NOMO-1 treated with dmso at 0.1 percent for 144 hours (cell line): ENCODE results near the gene YDJC.
"Not testable (repeated sequence)": the region's sequence is repeated elsewhere in the genome, so short reads cannot be mapped to it uniquely, and the experiment has no call there.

Experiments
- DNase-seq: peaks from one replicate; lab custom pipeline; 2025; ENCODE audit not compliant: unreplicated experiment; lab: John Stamatoyannopoulos, UW

The YDJC gene

DNA sequence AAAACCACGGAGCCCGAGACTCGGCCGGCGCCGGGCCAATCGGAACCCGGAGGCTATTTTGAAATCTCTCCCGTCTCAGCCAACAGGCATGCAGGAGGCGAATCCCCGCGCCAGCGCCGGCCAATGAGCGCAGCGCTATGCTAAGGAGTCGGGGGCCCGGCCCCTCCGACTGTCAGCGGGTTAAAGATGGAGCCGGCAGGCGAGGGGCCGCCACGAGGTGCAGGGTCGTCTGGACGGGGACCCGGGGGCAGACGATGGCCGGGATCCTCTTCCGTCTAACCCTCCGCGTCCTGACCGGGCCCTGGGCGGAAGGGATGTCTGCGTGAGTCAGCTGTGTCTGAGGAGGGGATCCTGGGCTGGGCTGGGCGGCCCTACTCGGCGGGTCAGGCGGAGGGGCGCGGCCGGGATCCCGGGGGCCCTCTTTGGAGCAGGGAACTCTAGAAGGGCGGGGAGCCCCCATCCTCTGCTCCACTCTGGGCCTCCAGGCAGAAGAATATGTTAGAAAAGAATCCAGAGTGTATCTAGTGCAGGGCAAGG, 22.3 kb upstream of the YDJC start:
- peak; percentile 84 for DNase-seq

DNA sequence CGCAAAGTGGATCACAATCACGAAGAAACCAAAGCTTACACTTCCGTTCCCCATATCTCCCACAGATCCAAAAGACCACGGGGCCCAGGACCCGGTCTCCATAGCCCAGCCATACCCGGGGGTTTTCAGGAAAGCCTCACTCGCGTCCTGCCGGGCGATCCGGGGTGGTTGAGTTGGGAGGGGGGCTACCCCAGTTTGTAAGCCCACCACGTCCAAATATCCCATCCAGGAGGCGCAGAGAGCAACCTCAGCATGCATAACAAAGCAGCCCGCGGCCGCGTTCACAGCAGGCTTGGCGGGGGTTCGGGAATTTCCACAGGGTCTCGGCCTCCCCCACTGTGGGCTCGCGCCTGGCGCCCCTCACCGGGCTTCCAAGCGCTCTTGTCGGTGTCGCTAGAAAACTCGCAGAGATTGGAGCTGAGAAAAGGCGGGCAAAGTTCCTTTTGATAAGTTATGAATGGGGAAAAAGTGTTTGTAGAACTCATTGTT, 21.7 kb upstream of the YDJC start:
- no peak for DNase-seq

DNA sequence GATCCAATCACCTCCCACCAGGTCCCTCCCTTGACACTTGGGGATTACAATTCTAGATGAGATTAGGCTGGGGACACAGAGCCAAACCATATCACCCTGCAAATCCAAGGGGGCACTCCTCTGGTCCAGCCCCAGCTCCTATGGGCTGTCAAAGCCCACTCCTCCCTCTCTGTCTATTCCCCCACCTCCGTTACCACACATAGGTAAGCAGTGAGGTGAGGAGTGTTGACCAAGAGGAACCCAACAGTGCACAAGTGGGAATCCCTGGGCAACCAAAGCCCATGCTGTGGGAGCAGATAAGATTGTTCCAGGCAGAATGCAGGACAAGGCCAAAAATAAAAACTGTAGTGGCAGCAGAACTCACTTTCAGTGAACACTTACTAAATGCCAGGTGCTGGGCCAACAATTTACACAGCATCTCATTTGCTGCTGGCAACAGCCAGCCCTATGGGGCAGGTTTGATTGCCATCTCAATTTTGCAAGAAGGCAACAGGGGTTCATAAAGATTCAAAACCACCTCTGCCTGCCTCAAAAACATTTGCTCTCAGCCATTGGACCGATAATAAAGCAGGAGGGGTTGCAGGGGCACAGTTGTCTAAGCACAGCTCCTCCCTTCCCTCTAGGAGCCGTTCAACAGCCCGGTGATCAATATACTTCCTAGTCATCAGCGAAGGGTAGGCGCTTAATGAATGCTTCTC, 21.1 kb upstream of the YDJC start:
- no peak for DNase-seq

DNA sequence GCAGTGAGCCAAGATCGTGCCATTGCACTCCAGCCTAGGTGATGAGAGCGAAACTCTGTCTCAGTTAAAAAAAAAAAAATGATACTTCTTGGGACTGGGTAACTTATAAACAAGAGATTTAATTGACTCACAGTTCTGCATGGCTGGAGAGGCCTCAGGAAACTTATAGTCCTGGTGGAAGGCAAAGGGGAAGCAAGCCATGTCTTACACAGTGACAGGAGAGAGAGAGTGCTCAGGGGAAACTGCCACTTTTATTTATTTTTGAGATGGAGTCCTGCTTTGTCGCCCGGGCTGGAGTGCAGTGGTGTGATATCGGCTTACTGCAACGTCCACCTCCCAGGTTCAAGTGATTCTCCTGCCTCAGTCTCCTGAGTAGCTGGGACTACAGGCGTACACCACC, 20.5 kb upstream of the YDJC start:
- no peak for DNase-seq

DNA sequence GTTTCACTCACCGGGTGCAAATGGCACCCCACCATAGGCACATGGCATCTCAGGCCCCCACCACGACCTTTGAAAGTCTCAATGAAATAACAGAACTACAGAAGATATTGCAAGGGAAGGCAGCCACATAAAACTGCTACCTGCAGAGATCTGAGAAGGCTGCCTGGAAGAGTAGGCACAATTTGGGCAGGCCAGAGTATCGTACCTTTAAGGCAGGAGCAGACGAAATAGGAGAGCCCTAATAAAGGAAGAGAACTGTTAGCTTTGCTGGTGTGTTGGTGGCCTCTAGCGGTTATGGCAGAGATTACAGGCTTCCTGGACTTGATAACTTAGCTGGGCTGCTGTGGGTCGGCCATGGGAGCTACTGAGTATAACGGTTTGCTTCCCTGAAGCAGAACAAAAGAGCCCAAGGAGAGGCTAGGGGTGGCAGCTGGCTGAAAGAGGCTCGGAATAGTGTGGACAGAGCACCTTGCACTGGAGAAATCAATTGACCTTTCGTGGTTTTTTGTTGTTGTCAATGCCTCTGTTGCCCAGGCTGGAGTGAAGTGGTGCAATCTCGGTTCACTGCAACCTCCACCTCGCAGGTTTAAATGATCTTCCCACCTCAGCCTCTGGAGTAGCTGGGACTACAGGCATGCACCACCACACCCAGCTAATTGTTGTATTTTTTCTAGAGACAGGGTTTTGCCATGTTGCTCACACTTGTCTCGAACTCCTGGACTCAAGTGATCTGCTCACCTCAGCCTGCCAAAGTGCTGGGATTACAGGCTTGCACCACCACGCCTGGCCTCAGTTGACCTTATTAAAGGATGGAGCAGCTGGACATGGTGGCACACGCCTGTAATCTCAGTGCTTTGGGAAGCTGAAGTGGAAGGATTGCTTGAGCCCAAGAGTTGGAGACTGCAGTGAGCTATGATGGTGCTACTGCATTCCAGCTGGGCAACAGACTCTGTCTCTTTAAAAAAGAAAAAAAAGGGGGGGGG, 17.1 kb upstream of the YDJC start:
- peak; percentile 69 for DNase-seq

DNA sequence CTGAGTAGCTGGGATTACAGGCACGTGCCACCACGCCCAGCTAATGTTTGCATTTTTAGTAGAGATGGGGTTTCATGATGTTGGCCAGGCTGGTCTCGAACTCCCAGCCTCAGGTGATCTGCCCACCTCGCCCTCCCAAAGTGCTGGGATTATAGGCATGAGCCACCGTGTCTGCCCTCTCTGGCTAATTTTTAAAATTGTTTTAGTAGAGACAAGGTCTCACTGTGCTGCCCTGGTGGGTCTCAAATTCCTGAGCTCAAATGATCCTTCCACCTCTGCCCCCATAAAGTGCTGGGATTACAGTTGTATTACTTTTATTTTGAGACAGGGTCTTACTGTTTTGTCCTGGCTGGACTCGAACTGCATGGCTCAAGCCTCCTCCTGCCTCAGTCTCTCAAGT, 15.7 kb upstream of the YDJC start:
- DNase-seq, result not testable (repeated sequence)

DNA sequence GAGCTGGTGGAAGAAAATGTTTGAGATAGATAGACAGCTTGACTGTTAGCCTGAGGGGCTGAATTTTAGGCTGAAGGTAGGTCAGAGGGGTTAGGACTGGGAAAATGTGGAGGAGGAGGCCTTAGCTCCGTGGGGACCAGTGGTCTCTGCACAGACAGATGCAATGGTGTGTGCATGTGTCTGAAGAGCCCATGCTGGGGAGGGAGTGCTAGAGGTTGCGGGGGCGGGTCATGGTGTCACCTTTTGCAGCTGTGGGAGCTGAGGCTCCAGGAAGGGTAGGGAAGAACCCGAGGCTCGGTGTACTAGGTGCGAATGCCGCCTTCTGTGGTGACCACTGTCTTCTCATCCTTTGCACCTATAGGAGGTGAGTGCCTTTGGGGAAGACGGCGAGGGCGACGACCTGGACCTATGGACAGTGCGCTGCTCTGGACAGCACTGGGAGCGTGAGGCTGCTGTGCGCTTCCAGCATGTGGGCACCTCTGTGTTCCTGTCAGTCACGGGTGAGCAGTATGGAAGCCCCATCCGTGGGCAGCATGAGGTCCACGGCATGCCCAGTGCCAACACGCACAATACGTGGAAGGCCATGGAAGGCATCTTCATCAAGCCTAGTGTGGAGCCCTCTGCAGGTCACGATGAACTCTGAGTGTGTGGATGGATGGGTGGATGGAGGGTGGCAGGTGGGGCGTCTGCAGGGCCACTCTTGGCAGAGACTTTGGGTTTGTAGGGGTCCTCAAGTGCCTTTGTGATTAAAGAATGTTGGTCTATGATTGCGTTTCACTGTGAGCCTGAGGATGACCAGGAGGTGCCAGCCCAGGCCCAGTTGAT, 13.9 kb upstream of the YDJC start:
- DNase-seq, result no peak

DNA sequence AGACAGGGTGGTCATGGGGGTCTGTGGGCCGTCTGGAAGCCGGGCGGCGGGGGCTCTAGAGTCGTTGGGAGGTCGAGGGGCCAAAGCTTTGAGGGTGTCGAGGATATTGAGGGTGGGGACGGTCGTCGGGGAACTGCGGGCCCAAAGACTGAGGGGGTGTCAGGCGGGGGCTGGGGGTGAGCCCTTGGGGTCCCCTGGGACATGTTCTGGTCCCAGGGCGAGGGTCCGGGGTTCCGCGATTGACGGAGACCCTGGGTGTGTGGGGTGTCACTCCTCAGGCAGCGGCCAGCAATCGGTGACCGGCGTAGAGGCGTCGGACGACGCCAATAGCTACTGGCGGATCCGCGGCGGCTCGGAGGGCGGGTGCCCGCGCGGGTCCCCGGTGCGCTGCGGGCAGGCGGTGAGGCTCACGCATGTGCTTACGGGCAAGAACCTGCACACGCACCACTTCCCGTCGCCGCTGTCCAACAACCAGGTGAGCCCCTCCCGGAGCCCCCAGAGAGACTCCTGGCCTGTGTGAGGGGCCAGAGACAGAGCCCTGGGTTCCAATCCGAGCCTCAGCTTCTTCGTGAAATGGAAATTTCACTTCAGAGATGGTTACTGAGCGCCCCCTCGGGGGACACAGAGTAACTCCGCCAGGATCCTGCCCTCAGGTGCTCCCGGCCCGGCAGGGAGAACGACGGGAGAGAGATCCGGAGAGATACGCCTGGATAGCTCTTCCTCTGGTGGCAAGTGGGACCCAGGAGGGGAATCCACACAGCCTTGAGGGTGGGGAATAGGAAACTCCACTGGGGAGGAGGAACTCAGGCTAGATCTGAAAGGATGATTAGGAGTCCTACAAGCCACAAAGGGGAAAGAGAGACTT, 13.0 kb upstream of the YDJC start:
- DNase-seq, result peak; percentile 37

DNA sequence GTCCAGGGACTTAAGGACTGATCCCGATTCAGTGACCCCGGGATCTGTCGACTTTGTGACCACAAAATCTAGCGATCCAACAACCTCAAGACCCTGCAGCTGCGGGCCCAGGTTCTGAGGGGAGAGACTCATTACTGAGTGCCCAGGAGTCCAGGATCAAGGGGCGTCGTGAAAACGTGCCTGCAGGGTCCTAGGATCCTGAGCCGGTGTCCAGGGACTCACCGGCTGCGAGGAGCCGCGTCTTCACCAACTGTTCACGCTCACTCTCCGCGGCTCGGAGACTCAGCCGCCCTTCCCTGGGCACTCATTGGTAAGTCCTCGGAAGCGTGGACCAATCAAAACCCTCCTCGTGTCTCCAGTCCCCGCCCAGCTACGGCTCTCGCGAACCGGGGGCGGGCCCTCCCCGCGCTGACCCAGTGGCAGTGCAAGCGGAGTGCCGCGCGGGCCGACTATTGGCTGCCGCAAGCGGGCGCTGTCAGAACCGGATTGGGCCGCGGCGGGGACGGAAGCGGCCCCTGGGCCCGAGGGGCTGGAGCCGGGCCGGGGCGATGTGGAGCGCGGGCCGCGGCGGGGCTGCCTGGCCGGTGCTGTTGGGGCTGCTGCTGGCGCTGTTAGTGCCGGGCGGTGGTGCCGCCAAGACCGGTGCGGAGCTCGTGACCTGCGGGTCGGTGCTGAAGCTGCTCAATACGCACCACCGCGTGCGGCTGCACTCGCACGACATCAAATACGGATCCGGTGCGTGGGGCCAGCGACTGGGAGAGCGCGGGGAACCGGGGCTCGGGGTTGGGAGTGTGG, 12.2 kb upstream of the YDJC start, which contains the start of gene SDF2L1:
SDF2L1 (plus strand) TSS at position 514 of the 795 bp plus-strand sequence; CDS start at position 549, 35 bp downstream.
- peak; percentile 98 for DNase-seq

DNA sequence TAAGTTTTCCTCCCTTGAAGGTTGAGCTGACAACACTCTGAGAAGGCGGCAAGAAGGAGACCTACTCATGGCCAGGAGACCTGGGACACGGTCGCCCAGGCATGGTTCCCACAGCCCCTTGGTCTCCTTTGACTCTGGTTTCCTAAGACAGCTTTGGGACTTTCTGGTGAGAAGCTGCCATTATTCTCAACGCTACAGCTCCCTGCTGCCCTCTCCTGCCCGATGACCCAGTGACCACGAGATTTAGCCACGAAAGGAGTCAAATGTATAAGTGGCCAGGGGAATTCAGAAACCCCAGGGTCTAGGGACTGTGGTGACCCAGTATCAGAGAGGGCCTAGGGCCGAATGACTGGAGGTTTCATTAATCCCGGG, 11.6 kb upstream of the YDJC start:
- no peak for DNase-seq

DNA sequence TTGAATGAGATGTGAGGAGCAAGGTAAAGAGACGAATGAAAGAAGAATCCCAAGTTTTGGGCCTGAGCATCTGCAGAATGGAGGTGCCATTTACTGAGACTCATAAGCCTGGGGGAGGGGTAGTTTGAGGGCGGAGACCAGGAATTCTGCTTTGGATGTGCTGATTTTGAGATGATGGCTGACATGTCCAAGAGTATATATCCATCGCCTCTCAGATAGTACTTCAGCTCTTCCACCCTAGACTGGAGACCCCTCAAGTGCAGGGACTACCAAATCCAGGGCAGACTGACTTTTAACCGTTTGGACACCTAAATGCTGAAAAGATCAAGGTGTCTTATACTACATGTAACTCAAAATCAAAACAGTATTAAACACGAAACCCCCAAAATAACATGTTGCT, 11.0 kb upstream of the YDJC start:
- DNase-seq, result no peak

DNA sequence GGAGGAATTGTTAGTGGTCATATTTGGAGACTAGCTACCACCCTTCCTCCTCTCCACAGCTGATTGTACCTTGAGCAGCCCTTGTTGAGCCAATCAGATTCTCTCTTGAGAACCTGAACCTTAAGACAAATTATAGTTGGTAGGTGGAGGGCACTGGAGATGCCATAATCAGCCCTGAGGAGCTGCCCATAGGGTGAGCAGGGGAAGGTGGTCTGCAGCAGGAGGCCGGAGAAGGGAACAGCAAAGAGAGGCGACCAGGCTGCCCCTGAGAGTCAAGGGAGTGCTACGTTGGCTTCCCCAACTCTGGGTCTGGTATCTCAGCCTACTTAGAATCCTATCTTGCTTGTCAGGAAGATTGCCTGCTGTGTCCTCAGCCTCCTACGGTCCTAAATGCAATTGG, 9.5 kb upstream of the YDJC start:
- no peak for DNase-seq

DNA sequence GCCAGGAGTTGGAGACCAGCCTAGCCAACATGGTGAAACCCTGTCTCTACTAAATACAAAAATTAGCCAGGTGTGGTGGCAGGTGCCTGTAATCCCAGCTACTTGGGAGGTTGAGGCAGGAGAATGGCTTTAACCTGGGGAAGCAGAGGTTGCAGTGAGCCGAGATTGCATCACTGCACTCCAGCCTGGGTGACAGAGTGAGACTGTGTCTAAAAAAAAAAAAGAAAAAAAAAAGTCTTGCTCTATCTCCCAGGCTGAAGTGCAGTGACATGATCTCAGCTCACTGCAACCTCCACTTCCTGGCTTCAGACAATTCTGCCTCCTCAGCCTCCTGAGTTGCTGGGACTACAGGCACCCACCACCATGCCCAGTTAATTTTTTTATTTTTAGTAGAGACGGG, 7.6 kb upstream of the YDJC start:
- DNase-seq, result not testable (repeated sequence)

DNA sequence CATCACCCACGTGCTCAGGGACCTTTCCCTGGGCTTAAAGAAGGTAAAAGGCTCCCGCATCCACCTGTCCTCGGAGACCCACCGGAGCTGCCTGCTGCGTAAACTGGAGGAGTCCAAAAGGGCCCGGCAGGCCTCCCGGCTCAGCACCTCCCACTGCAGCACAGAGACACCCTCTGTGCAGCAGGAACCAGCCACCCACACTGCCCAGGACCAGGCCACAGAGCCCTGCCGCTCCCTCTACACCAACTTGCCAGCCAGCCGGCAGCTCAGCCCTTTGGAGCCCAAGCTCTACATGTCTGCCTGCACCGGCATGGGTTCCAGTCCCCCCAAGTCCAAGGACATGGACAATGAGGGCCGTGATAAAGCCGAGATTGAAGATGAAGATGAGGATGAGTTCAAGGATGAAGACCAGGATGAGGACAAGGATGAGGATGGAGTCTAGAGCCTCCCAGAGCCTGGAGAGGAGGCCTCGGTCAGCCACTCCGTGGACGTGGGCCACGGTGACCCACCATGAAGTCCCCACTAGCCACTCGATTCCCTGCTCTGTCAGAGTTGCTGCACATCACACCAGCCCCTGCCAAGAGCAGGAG, 6.9 kb upstream of the YDJC start:
- DNase-seq, result no peak

DNA sequence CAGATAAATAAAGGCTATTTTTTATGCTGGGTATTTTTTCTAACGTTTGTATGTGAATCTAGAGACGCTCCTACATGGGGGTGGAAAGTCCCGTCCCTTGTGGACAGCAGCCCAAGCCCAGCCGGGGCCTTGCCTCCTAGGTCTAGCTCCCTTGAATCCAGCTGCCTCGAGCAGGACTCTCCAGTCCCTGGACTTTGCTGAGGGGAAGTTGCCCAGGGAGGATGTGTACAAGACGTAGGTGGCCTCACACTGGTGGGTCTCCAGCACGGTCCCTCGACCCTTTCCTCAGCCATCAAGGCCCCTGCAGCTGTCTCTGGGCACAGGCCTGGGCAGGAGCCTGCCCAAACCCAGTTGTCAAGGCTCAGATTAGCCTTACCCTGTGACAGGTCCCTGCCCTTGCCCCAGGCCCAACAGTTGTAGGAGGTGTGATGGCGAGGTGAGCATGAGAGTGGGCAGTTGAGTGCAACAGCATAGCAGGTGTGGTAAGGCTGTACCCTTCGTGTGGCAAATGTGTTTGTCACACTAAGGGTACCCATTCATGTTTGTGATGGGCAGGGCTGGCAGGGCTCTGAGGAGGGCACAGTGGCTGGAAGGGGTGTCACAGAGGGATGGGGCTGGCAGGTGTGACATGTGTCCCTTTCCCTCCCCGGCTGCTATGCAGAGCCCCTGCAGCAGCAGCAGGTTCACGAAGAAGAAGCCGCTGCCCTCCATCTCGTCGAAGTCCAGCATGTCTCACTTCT, 6.1 kb upstream of the YDJC start:
- DNase-seq, result no peak

DNA sequence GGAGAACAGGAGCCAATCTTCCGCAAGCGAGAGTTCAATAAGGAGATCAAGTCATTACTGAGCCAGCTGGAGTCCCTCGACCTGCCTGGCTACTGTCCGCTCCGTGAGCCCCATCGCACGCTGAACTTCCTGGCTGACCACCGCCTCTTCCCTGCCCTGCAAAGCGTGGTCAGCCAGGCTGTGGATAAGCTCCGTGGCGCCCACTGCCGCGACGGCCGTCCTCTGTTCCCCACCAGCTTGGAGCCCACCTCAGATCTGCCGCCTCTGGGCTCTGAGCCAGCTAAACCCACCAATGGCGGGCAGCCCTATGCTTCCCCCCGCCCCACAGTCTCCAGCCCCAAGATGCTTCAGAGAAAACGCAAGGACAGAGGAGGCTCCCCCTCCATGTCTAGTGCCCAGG, 5.0 kb upstream of the YDJC start:
- no peak for DNase-seq

DNA sequence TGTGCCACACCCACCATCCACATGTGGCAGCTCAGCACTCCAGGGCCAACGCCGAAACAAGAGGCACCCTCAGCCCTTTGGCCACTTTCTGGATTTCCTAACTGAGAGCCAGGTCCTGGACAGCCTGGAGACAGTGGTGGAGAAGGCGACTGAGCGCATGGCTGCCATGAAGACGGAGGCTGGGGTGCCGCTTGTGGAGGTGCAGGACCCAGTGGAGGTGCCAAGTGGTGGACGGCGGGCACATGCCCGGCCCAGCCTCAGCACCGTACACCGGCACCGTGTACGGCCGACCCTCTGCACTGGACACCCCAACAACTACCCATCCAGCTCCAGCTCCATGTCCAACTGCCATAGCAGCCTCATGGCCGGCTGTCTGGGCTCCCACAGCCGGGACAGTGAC, 4.3 kb upstream of the YDJC start:
- no peak for DNase-seq

DNA sequence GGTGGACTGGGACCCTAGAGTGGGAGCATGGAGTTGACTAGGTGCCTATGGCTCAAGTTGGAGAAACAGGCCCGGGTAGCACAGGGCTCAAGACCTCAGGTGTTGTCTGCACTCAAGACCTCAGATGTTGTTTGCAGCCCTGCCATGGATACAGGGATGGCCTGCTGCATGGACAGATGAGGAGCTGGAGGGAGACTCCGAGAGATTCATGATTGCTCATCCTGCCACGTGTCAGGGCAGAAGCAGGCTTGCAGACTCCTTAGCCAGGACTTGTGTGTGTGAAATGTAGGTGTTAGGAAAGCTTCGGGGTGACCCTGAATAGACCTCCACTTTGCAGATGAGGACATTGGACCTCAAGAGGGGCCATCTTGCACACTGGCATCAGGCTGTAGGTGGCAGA, 3.7 kb upstream of the YDJC start:
- no peak for DNase-seq
